A549 treated with AZD9567 at 1 μM for 4 hours (cell line): Measurements from ENCODE around the gene ZNF416. TPM values are rescaled to one million over a fixed set of nuclear protein-coding genes. Genes with fewer than 3 reads are reported as not detected.

Source experiments
- total RNA-seq: library from RNA; stranded (reverse); fragments of 200-300 nt; extraction: Qiagen RNA extraction; gene quantifications from 5 replicates; pipeline ENCODE4 v1.2.3, GENCODE V29; 2022; ENCODE audit not compliant: insufficient read depth

Gene ZNF416
- total RNA-seq, result 3.4 to 4.6 TPM (median 4.2 TPM) in 5 replicates

GRCh38 chr19:57578487-57579205 is at the start of gene ZNF416:
ZNF416 (minus strand) TSS chr19:57578911; CDS start chr19:57578704, 207 bp downstream.

GRCh38 chr19:57613941-57614743 is 35.4 kb upstream of the ZNF416 start, which contains the start of gene ZNF134:
ZNF134 (plus strand) TSS chr19:57614242; CDS start chr19:57619469, 5,227 bp downstream.

GRCh38 chr19:57599761-57600383 is 21.2 kb upstream of the ZNF416 start, which contains the start of gene ZNF530:
ZNF530 (plus strand) TSS chr19:57599885; CDS start chr19:57604346, 4,461 bp downstream.

GRCh38 chr19:57583521-57584416 is 5.1 kb upstream of the ZNF416 start, which contains the start of gene ZIK1:
ZIK1 (plus strand) TSS chr19:57584145; CDS start chr19:57584357, 212 bp downstream.

GRCh38 chr19:57559404-57560025 is 19.2 kb downstream of the ZNF416 start, which contains the start of gene ZNF550:
ZNF550 (minus strand) TSS chr19:57559863; CDS start chr19:57559682, 181 bp downstream.

GRCh38 chr19:57527136-57527881 is 51.4 kb downstream of the ZNF416 start, which contains the start of gene ZNF549:
ZNF549 (plus strand) TSS chr19:57527356; CDS start chr19:57527574, 218 bp downstream.

Other genes starting within 250 kb of the ZNF416 start
- gene ZNF304, start 227.6 kb downstream of the ZNF416 start, total RNA-seq, result 2.0 to 2.4 TPM (median 2.1 TPM) in 5 replicates
- gene TRAPPC2B, start 215.4 kb downstream of the ZNF416 start, total RNA-seq, result 12.8 to 16.1 TPM (median 13.3 TPM) in 5 replicates
- gene ZNF547, start 215.4 kb downstream of the ZNF416 start, total RNA-seq, result 0.78 to 1.6 TPM (median 1.3 TPM) in 5 replicates
- gene ZNF548, start 189.1 kb downstream of the ZNF416 start, total RNA-seq, result 2.6 to 6.0 TPM (median 3.2 TPM) in 5 replicates
- 4.7 to 5.9 TPM (median 5.1 TPM) in 5 replicates for gene ZNF17, start 167.8 kb downstream of the ZNF416 start, total RNA-seq
- gene ZNF749, start 143.6 kb downstream of the ZNF416 start, total RNA-seq, result 17.7 to 33.9 TPM (median 18.6 TPM) in 5 replicates
- gene VN1R1, start 121.8 kb downstream of the ZNF416 start, total RNA-seq, result 0.05 to 0.10 TPM (median 0.06 TPM) in 3 of 5 replicates, not detected in the others
- gene ZNF772, start 101.3 kb downstream of the ZNF416 start, total RNA-seq, result 1.1 to 1.5 TPM (median 1.2 TPM) in 5 replicates
- 6.6 to 7.2 TPM (median 6.8 TPM) in 5 replicates for gene ZNF419, start 91.2 kb downstream of the ZNF416 start, total RNA-seq
- 4.6 to 11.1 TPM (median 5.6 TPM) in 5 replicates for gene ZNF773, start 79.0 kb downstream of the ZNF416 start, total RNA-seq
- 1.5 to 3.6 TPM (median 1.6 TPM) in 5 replicates for gene ZNF549, start 51.6 kb downstream of the ZNF416 start, total RNA-seq
- gene ZNF550, start 19.0 kb downstream of the ZNF416 start, total RNA-seq, result 3.2 to 4.8 TPM (median 4.3 TPM) in 5 replicates
- 0.18 TPM in 1 of 5 replicates, not detected in the others for gene ZIK1, start 5.2 kb upstream of the ZNF416 start, total RNA-seq
- 3.9 to 6.5 TPM (median 4.6 TPM) in 5 replicates for gene ZNF530, start 21.0 kb upstream of the ZNF416 start, total RNA-seq
- 7.5 to 20.4 TPM (median 8.9 TPM) in 5 replicates for gene ZNF134, start 35.3 kb upstream of the ZNF416 start, total RNA-seq
- gene ZNF211, start 54.3 kb upstream of the ZNF416 start, total RNA-seq, result 5.6 to 7.8 TPM (median 6.5 TPM) in 5 replicates
- gene ZSCAN4, start 90.0 kb upstream of the ZNF416 start, total RNA-seq, result not detected in 5 replicates
- 5.3 to 5.6 TPM (median 5.6 TPM) in 5 replicates for gene ZNF551, start 103.1 kb upstream of the ZNF416 start, total RNA-seq
- not detected in 5 replicates for gene ZNF154, start 130.3 kb upstream of the ZNF416 start, total RNA-seq
- 0.76 to 1.3 TPM (median 1.0 TPM) in 5 replicates for gene ZNF671, start 148.7 kb upstream of the ZNF416 start, total RNA-seq
- 5.2 to 10.3 TPM (median 5.8 TPM) in 5 replicates for gene ZNF776, start 167.9 kb upstream of the ZNF416 start, total RNA-seq
- gene ZNF586, start 190.8 kb upstream of the ZNF416 start, total RNA-seq, result 4.8 to 12.4 TPM (median 5.5 TPM) in 5 replicates
- 4.9 to 7.3 TPM (median 5.0 TPM) in 5 replicates for gene ZNF552, start 236.0 kb upstream of the ZNF416 start, total RNA-seq